HCT116 (cell line): ENCODE data around the gene RBM20. TPM values are rescaled to one million over a fixed set of nuclear protein-coding genes. Genes with fewer than 3 reads are reported as not detected.

Experiments used
- ATAC-seq: fragments of 200-7000 bp; cut with Tn5 transposase; 2 replicates; pipeline ENCODE4 v1.9.1; 2020; ENCODE audit warnings: mild to moderate bottlenecking, moderate library complexity
- BruUV-seq: library from RNA; stranded (reverse); fragments of 400-500 nt; replicated peaks from 2 replicates; lab custom pipeline; 2021; lab: Mats Ljungman, UMichigan
- CTCF ChIA-PET: fragments of 300-600 bp; sonication (Branson Sonifier 250); formaldehyde crosslinking; loops from one replicate; lab custom pipeline; 2021; ENCODE audit warnings: antibody characterized with exemption; lab: Charles Lee
- POLR2A ChIA-PET: fragments of 300-600, 350-600 bp; sonication (Branson Sonifier 250); formaldehyde crosslinking; loops from one replicate; lab custom pipeline; 2021; ENCODE audit warnings: antibody characterized with exemption; lab: Charles Lee
- RAD21 ChIA-PET, 2 experiments: fragments of 300-600 bp; sonication (Branson Sonifier 250); formaldehyde crosslinking; loops; one replicate each; lab custom pipeline; 2023; ENCODE audit warnings: low total read pairs in 2 of 2; ENCODE audit not compliant: uncharacterized antibody in 2 of 2, unreplicated experiment in 2 of 2, low non-redundant PET in 1 of 2; lab: Charles Lee
- DNase-seq: peaks from one replicate; pipeline ENCODE4 v3.0.0-alpha.2; 2010; ENCODE audit warnings: low read depth, low spot score
- H2AFZ ChIP-seq: fragments of 200-600 bp; shearing (Covaris generic), sonication (generic); 2 replicates; pipeline ENCODE4 v1.6.1; 2017; ENCODE audit warnings: low read depth, mixed run types, mixed read lengths, antibody characterized with exemption, low read length; ENCODE audit not compliant: poor library complexity, severe bottlenecking
- H3K27ac ChIP-seq: 2 replicates; pipeline ENCODE4 v1.5.1; 2012; ENCODE audit warnings: low read depth, low read length
- H3K27me3 ChIP-seq: fragments of 200-600 bp; sonication (generic); 2 replicates; pipeline ENCODE4 v1.6.1; 2016; ENCODE audit warnings: mixed run types, low read length, mixed read lengths; ENCODE audit not compliant: insufficient read depth
- H3K36me3 ChIP-seq, 2 experiments: fragments of 200-500 bp in 1 of 2; fragments of 200-600 bp in 1 of 2; sonication (Bioruptor generic) in 1 of 2; sonication (generic) in 1 of 2; 2 replicates each; pipeline versions ENCODE4 v1.5.1 to v1.6.1; 2014 to 2016; ENCODE audit warnings: low read length in 2 of 2, inconsistent platforms in 1 of 2, mixed read lengths in 1 of 2, mixed run types in 1 of 2; ENCODE audit not compliant: insufficient read depth in 2 of 2, control insufficient read depth in 1 of 2
- H3K4me1 ChIP-seq, 2 experiments: fragments of 200-600 bp in 1 of 2; sonication (generic) in 1 of 2; 2 replicates each; pipeline versions ENCODE4 v1.5.1 to v1.6.1; 2012 to 2017; ENCODE audit warnings: low read length in 2 of 2, inconsistent platforms in 1 of 2, mild to moderate bottlenecking in 1 of 2, mixed read lengths in 1 of 2, mixed run types in 1 of 2, moderate library complexity in 1 of 2; ENCODE audit not compliant: insufficient read depth in 2 of 2, control insufficient read depth in 1 of 2
- H3K4me2 ChIP-seq: fragments of 200-600 bp; sonication (generic); 2 replicates; pipeline ENCODE4 v1.6.1; 2017; ENCODE audit warnings: mixed run types, low read length, mixed read lengths
- H3K4me3 ChIP-seq, 2 experiments: fragments of 200-600 bp in 1 of 2; sonication (generic) in 1 of 2; replicated peaks in 1 of 2; 2 replicates each; pipeline ENCODE4 v1.5.1; 2011 to 2016; ENCODE audit warnings: low read length in 2 of 2, control low read depth in 1 of 2, low read depth in 1 of 2, mild to moderate bottlenecking in 1 of 2, mixed read lengths in 1 of 2, mixed run types in 1 of 2
- H3K79me2 ChIP-seq: fragments of 200-600 bp; sonication (generic); 2 replicates; pipeline ENCODE4 v1.6.1; 2017; ENCODE audit warnings: mild to moderate bottlenecking, mixed run types, low read length, moderate library complexity, mixed read lengths; ENCODE audit not compliant: insufficient read depth
- H3K9ac ChIP-seq: fragments of 200-600 bp; sonication (generic); 2 replicates; pipeline ENCODE4 v1.6.1; 2016; ENCODE audit warnings: low read length, mixed read lengths
- H3K9me2 ChIP-seq: fragments of 200-600 bp; sonication (generic), shearing (Covaris generic); 2 replicates; pipeline ENCODE4 v1.6.1; 2017; ENCODE audit warnings: mixed run types, mild to moderate bottlenecking, moderate library complexity; ENCODE audit not compliant: insufficient read depth
- H3K9me3 ChIP-seq, 2 experiments: fragments of 200-500 bp in 1 of 2; fragments of 200-600 bp in 1 of 2; sonication (Bioruptor generic) in 1 of 2; sonication (generic) in 1 of 2; 2 replicates each; pipeline ENCODE4 v1.6.1; 2014 to 2017; ENCODE audit warnings: low read length in 2 of 2, mixed read lengths in 2 of 2, inconsistent platforms in 1 of 2, low read depth in 1 of 2, mild to moderate bottlenecking in 1 of 2, mixed run types in 1 of 2, moderate library complexity in 1 of 2; ENCODE audit not compliant: control insufficient read depth in 1 of 2, insufficient read depth in 1 of 2
- H4K20me1 ChIP-seq: fragments of 200-600 bp; sonication (generic), shearing (Covaris generic); 2 replicates; pipeline ENCODE4 v1.6.1; 2017; ENCODE audit warnings: mixed run types, mild to moderate bottlenecking, moderate library complexity; ENCODE audit not compliant: insufficient read depth
- CBX3 ChIP-seq: IDR thresholded peaks from 2 replicates; pipeline ENCODE4 v1.6.1; 2012; ENCODE audit warnings: low read depth
- CTCF ChIP-seq, 3 experiments: fragments of 200-600 bp in 1 of 3; sonication (generic) in 1 of 3; IDR thresholded peaks in 2 of 3; conservative IDR thresholded peaks in 1 of 3; 2 replicates each; pipeline ENCODE4 v1.5.1; 2012 to 2017; ENCODE audit warnings: low read depth in 2 of 3, low read length in 2 of 3, antibody characterized with exemption in 1 of 3, borderline replicate concordance in 1 of 3, control low read depth in 1 of 3, mild to moderate bottlenecking in 1 of 3, mixed read lengths in 1 of 3, mixed run types in 1 of 3, moderate library complexity in 1 of 3; ENCODE audit not compliant: insufficient read depth in 1 of 3
- ELF1 ChIP-seq: IDR thresholded peaks from 2 replicates; pipeline ENCODE4 v1.6.1; 2012; ENCODE audit warnings: low read depth, borderline replicate concordance
- POLR2AphosphoS5 ChIP-seq: IDR thresholded peaks from 2 replicates; pipeline ENCODE4 v1.6.1; 2011; ENCODE audit warnings: mild to moderate bottlenecking, low read depth, low read length, moderate library complexity
- ZBTB33 ChIP-seq: IDR thresholded peaks from 2 replicates; pipeline ENCODE4 v1.6.1; 2011; ENCODE audit warnings: mild to moderate bottlenecking, low read length, moderate library complexity; ENCODE audit not compliant: insufficient replicate concordance; ENCODE audit errors: extremely low read depth
- intact Hi-C: fragments of 100-400 bp; cut with micrococcal nuclease; formaldehyde crosslinking; loops from 2 replicates; pipeline ENCODE4 v1.10.0; 2022
- total RNA-seq: library from RNA; stranded (reverse); gene quantifications from one replicate; pipeline ENCODE4 v1.2.1, GENCODE V29; 2021; ENCODE audit not compliant: unreplicated experiment

Gene RBM20
- total RNA-seq, 1 experiment from 2014 or later = 2.0 TPM

- H3K9me3 ChIP-seq = no peaks in the 10 kb centered on the region
- no peaks in the 10 kb centered on the region for H3K9me2 ChIP-seq
- H3K4me3 ChIP-seq = no peak overlapping the region
- H3K79me2 ChIP-seq = no peaks in the 10 kb centered on the region
- intact Hi-C loops = no loop called here
- no peaks in the 10 kb centered on the region for H3K27me3 ChIP-seq
- no peak overlapping the region for H3K27ac ChIP-seq
- ChIA-PET CTCF (no interaction called here), POLR2A (interaction anchor here (0.7 kb wide), 1 partner anchor 16 kb away, joined by 4 read pairs; no protein-coding TSS in a partner anchor), RAD21 (no interaction called here)
- no peaks in the 10 kb centered on the region for H4K20me1 ChIP-seq
- no peaks in the 10 kb centered on the region for H3K4me1 ChIP-seq
- ATAC-seq (no peak), DNase-seq (no peak)
- no peak for TF ChIP-seq ZBTB33
- no peak for TF ChIP-seq CBX3
- TF ChIP-seq ELF1 = no peak
- no peak for TF ChIP-seq POLR2AphosphoS5
- TF ChIP-seq CTCF (IDR thresholded peaks at IDR 0.05 in 2 of 3, conservative IDR thresholded peaks at IDR 0.05 in 1 of 3; ENCODE audit: borderline replicate concordance in 1 of 3, insufficient read depth in 1 of 3, low read depth in 2 of 3, low read length in 2 of 3) = no peak
- no peak overlapping the region for H2AFZ ChIP-seq
- H3K4me2 ChIP-seq = no peak overlapping the region
- H3K9ac ChIP-seq = no peak overlapping the region
- no TSS peak for BruUV-seq
- H3K36me3 ChIP-seq = no peaks in the 10 kb centered on the region
These were observed 73.8 kb downstream of the RBM20 start for GRCh38 chr10:110717781-110718589.
